ENCODE results near the gene DNAJB2. TPM values are rescaled to one million over a fixed set of nuclear protein-coding genes. Genes with fewer than 3 reads are reported as not detected.

The DNAJB2 gene
- polyA plus RNA-seq, 1 of the 3 experiments (the other 2 are of a cell fraction), result 39.9 TPM

GRCh38 chr2:219325657-219326315, 46.6 kb downstream of the DNAJB2 start:
- 57% methylated on average over 9 of the region's 9 CpGs for WGBS (ENCODE audit: low lambda C conversion rate)
- CTCF ChIA-PET, result interaction anchor here (1.4 kb wide), 1 partner anchor 31 kb away, joined by 5 read pairs; no protein-coding TSS in a partner anchor
- H3K27me3 ChIP-seq (ENCODE audit: insufficient read depth), result peaks cover 47% of the 10 kb centered on the region

More at GRCh38 chr2:219325657-219326315, 46.6 kb downstream of the DNAJB2 start:
- no peaks in the 10 kb centered on the region for H3F3A ChIP-seq (replicated peaks; ENCODE audit: insufficient read depth)
- no peaks in the 10 kb centered on the region for H3K9me3 ChIP-seq
- no peak overlapping the region for H3K27ac ChIP-seq (ENCODE audit: low read depth in 2 of 2, low read length in 1 of 2)
- no peaks in the 10 kb centered on the region for H3K79me2 ChIP-seq (ENCODE audit: insufficient read depth)
- H3K36me3 ChIP-seq (replicated peaks in 1 of 2; ENCODE audit: control insufficient read depth in 1 of 2, insufficient read depth in 2 of 2, low read length in 1 of 2), result no peaks in the 10 kb centered on the region
- TF ChIP-seq GABPA (IDR thresholded peaks at IDR 0.05; ENCODE audit: low read depth) (no peak), PBX3 (IDR thresholded peaks at IDR 0.05) (no peak), RXRA (IDR thresholded peaks at IDR 0.05; ENCODE audit: borderline replicate concordance, low read depth) (no peak), FOSL2 (IDR thresholded peaks at IDR 0.05; ENCODE audit: borderline replicate concordance, low read depth) (no peak), RFX5 (IDR thresholded peaks at IDR 0.05; ENCODE audit: low read length) (no peak), RAD21 (IDR thresholded peaks at IDR 0.05; ENCODE audit: low read length) (no peak), JUND (IDR thresholded peaks at IDR 0.05) (no peak), MAX (IDR thresholded peaks at IDR 0.05; ENCODE audit: low read depth) (no peak), MEF2A (IDR thresholded peaks at IDR 0.05; ENCODE audit: borderline replicate concordance, low read depth) (no peak), ELF1 (IDR thresholded peaks at IDR 0.05) (no peak), GATA2 (CRISPR knock-in tag; IDR thresholded peaks at IDR 0.05) (no peak), FOXJ3 (CRISPR knock-in tag; IDR thresholded peaks at IDR 0.05) (no peak), FOXM1 (IDR thresholded peaks at IDR 0.05; ENCODE audit: low read depth) (no peak), REST (IDR thresholded peaks at IDR 0.05; ENCODE audit: low read depth, low read length) (no peak), TAF1 (IDR thresholded peaks at IDR 0.05; ENCODE audit: borderline replicate concordance, low read depth, low read length) (no peak)
- no peak overlapping the region for H3K4me3 ChIP-seq (ENCODE audit: low read depth in 2 of 2, low read length in 1 of 2)
- POLR2A ChIA-PET, result no interaction called here
- H3K4me1 ChIP-seq (ENCODE audit: control insufficient read depth in 1 of 2, insufficient read depth in 2 of 2, low read depth in 1 of 2, low read length in 1 of 2), result no peaks in the 10 kb centered on the region
- H2AFZ ChIP-seq (ENCODE audit: low read depth), result no peak overlapping the region
- no peak for DNase-seq
- H3K9me2 ChIP-seq, result no peaks in the 10 kb centered on the region
- no peak overlapping the region for H3K4me2 ChIP-seq
- H4K20me1 ChIP-seq (ENCODE audit: insufficient read depth), result no peaks in the 10 kb centered on the region
- no peak overlapping the region for H3K9ac ChIP-seq
